HFFc6 (cell line): Measurements from ENCODE around the gene RAB37. TPM values are rescaled to one million over a fixed set of nuclear protein-coding genes. Genes with fewer than 3 reads are reported as not detected.

Experiments
- DNase-seq: peaks from one replicate; pipeline ENCODE4 v3.0.0-alpha.2; 2018
- H3K27ac Mint-ChIP-seq: 2 replicates; pipeline ENCODE4 v1.8.0; 2020; ENCODE audit warnings: mild to moderate bottlenecking, mixed read lengths
- H3K27me3 Mint-ChIP-seq: 2 replicates; pipeline ENCODE4 v1.8.0; 2021; ENCODE audit warnings: mild to moderate bottlenecking, moderate library complexity, mixed read lengths; ENCODE audit not compliant: insufficient read depth
- H3K36me3 Mint-ChIP-seq: 2 replicates; pipeline ENCODE4 v1.8.0; 2021; ENCODE audit warnings: low read depth, mixed read lengths
- H3K4me1 Mint-ChIP-seq: 2 replicates; pipeline ENCODE4 v1.8.0; 2020; ENCODE audit warnings: low read depth, mixed read lengths
- H3K4me3 Mint-ChIP-seq: 2 replicates; pipeline ENCODE4 v1.8.0; 2020; ENCODE audit warnings: mild to moderate bottlenecking, moderate library complexity, mixed read lengths
- H3K9me3 Mint-ChIP-seq: 2 replicates; pipeline ENCODE4 v1.8.0; 2020; ENCODE audit warnings: mild to moderate bottlenecking, mixed read lengths
- total RNA-seq, 6 experiments: library from RNA; stranded (reverse); fragmentation: NEBNext Ultra II Directional; extraction: Animal tissue kit (Norgen Biotek cat#: 25700); gene quantifications; 2 replicates in 1 of 6; 3 replicates in 5 of 6; pipeline ENCODE4 v1.2.3, GENCODE V29; 2021
- TF ChIP-seq, protein P1 (sequence below): fragments of 200-600 bp; sonication (generic); IDR thresholded peaks from 2 replicates; pipeline ENCODE4 v1.5.0; 2021; ENCODE audit warnings: antibody characterized with exemption, mild to moderate bottlenecking

RAB37 gene
- total RNA-seq, 6 experiments from 2014 or later: 0.11 to 0.28 (median 0.12) TPM; not detected in 3

GRCh38 chr17:74713171-74713755, 23.8 kb upstream of the RAB37 start:
- no peaks in the 10 kb centered on the region for H3K4me1 Mint-ChIP-seq
- no peaks in the 10 kb centered on the region for H3K36me3 Mint-ChIP-seq
- H3K27me3 Mint-ChIP-seq: peaks cover 12% of the 10 kb centered on the region
- no peak for DNase-seq
- TF ChIP-seq, protein P1, sequence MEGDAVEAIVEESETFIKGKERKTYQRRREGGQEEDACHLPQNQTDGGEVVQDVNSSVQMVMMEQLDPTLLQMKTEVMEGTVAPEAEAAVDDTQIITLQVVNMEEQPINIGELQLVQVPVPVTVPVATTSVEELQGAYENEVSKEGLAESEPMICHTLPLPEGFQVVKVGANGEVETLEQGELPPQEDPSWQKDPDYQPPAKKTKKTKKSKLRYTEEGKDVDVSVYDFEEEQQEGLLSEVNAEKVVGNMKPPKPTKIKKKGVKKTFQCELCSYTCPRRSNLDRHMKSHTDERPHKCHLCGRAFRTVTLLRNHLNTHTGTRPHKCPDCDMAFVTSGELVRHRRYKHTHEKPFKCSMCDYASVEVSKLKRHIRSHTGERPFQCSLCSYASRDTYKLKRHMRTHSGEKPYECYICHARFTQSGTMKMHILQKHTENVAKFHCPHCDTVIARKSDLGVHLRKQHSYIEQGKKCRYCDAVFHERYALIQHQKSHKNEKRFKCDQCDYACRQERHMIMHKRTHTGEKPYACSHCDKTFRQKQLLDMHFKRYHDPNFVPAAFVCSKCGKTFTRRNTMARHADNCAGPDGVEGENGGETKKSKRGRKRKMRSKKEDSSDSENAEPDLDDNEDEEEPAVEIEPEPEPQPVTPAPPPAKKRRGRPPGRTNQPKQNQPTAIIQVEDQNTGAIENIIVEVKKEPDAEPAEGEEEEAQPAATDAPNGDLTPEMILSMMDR: no peak
- H3K27ac Mint-ChIP-seq: no peak overlapping the region
- no peak overlapping the region for H3K4me3 Mint-ChIP-seq
- H3K9me3 Mint-ChIP-seq: no peaks in the 10 kb centered on the region

DNA sequence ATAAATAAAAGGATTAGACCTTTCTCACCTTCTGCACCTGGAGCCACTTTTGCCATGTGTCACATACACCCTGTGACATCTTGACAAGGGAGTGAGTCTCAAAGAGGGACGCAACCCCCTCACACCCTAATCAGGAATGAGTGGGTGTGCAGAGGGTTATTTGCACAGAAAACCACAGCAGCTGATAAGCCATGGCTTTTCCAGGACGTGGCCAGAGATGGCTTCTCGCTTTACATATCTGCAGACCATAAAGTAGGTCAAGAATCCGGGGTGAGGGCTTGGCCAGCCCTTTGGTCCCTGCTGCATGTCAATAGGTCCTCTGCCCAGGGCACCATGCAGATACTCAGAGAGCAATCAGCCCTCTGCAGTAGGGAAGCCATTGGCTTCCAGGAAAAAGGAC, 21.9 kb upstream of the RAB37 start:
- TF ChIP-seq, protein P1: no peak
- no peaks in the 10 kb centered on the region for H3K4me1 Mint-ChIP-seq
- H3K4me3 Mint-ChIP-seq: no peak overlapping the region
- no peaks in the 10 kb centered on the region for H3K9me3 Mint-ChIP-seq
- H3K36me3 Mint-ChIP-seq: no peaks in the 10 kb centered on the region
- DNase-seq: no peak
- no peak overlapping the region for H3K27ac Mint-ChIP-seq
- H3K27me3 Mint-ChIP-seq: peaks cover 15% of the 10 kb centered on the region

- Mint-ChIP-seq H3K36me3 (no peaks in the 10 kb centered on the region), H3K4me3 (no peak overlapping the region), H3K9me3 (no peaks in the 10 kb centered on the region), H3K27ac (no peak overlapping the region), H3K27me3 (peaks cover 18% of the 10 kb centered on the region), H3K4me1 (no peaks in the 10 kb centered on the region)
- TF ChIP-seq, protein P1: no peak
- DNase-seq: no peak
Observed at GRCh38 chr17:74720506-74720905, 16.6 kb upstream of the RAB37 start.

GRCh38 chr17:74722782-74723181, 14.3 kb upstream of the RAB37 start:
- Mint-ChIP-seq H3K27me3 (peaks cover 15% of the 10 kb centered on the region), H3K9me3 (no peaks in the 10 kb centered on the region), H3K36me3 (no peaks in the 10 kb centered on the region), H3K4me1 (no peaks in the 10 kb centered on the region), H3K27ac (no peak overlapping the region), H3K4me3 (no peak overlapping the region)
- TF ChIP-seq, protein P1: no peak
- no peak for DNase-seq

GRCh38 chr17:74723891-74724290, 13.2 kb upstream of the RAB37 start:
- no peaks in the 10 kb centered on the region for H3K9me3 Mint-ChIP-seq
- no peak overlapping the region for H3K27ac Mint-ChIP-seq
- TF ChIP-seq, protein P1: no peak
- H3K36me3 Mint-ChIP-seq: no peaks in the 10 kb centered on the region
- DNase-seq: no peak
- H3K27me3 Mint-ChIP-seq: peaks cover 15% of the 10 kb centered on the region
- no peak overlapping the region for H3K4me3 Mint-ChIP-seq
- no peaks in the 10 kb centered on the region for H3K4me1 Mint-ChIP-seq

GRCh38 chr17:74725111-74725510, 11.9 kb upstream of the RAB37 start:
- H3K4me1 Mint-ChIP-seq: no peaks in the 10 kb centered on the region
- no peak overlapping the region for H3K4me3 Mint-ChIP-seq
- H3K27ac Mint-ChIP-seq: no peak overlapping the region
- no peaks in the 10 kb centered on the region for H3K36me3 Mint-ChIP-seq
- H3K9me3 Mint-ChIP-seq: no peaks in the 10 kb centered on the region
- H3K27me3 Mint-ChIP-seq: peaks cover 12% of the 10 kb centered on the region
- DNase-seq: no peak
- TF ChIP-seq, protein P1: no peak
